Measurements from ENCODE around the gene IL1RAPL1. TPM values are rescaled to one million over a fixed set of nuclear protein-coding genes. Genes with fewer than 3 reads are reported as not detected.

Gene IL1RAPL1
- total RNA-seq: 1.2 and 1.7 TPM in 2 replicates

DNA sequence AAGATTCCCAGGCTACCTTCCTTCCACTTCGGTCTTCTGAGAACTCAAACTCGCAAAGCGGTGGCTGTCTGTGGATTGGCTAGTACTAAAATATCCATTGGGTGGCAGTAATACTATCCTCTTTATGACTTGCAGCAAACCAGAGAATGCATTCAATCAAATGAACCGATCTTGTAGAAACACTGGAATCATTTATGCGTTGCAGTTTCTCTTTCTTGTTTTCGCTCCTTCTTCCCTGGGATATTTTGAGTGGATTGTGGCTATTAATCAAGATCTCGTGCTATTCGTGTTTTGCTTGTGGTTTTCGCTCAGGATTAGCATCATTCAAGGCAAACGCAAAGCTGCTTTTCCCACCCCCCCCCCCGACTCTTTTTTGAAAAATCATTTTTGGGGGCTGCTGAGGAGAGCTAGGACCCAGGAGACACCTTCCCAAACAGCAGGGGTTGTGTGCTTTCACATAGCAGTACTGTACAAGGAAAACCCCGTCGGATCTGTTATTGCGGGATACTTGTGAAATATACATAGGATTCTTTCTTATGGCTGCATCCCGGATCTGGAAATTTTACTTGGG, at the start of gene IL1RAPL1:
IL1RAPL1 (plus strand) TSS at position 466 of the 571 bp plus-strand sequence.
- DNase-seq (ENCODE audit: extremely low read depth, low read depth, low spot score): peak; percentile 55

DNA sequence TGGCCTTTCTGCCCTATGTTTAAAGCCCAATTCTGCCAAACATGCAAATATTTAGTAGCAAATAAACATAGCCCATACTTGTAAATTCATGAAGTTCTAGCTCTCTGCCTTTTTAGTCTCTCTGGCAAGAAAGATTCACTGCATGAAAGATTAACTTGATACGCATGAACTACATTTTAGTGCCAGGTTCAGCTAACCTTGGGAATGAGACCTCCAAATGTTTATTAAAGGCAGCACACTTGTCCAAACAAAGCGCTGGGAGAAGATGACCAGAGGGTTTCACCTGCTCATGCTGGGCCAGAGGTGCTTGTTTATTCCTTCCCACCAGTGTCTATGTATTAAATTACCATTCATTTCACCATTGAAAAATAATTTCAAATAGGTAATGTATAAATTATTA, 44.5 kb upstream of the IL1RAPL1 start:
- no peak for DNase-seq (ENCODE audit: extremely low read depth, low read depth, low spot score)

DNA sequence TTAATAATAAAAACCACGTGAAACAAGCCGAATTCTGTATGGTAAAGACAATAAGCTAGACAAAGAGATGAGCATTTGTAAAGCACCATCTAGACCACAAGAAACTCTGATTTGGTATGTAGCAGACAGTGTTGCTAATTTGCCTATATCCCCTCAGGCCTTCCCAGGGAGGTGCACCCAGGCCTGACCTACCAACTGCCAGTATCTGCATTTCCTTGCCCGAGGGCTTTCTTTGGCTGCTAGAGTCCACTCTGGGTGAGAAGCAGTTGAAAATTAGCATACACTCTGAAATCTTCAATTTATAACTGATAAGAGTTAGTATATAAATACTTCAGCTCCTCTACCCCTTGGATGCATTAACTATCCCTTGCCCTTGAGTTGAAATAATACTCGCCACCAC, 37.4 kb upstream of the IL1RAPL1 start:
- no peak for DNase-seq (ENCODE audit: extremely low read depth, low read depth, low spot score)

DNA sequence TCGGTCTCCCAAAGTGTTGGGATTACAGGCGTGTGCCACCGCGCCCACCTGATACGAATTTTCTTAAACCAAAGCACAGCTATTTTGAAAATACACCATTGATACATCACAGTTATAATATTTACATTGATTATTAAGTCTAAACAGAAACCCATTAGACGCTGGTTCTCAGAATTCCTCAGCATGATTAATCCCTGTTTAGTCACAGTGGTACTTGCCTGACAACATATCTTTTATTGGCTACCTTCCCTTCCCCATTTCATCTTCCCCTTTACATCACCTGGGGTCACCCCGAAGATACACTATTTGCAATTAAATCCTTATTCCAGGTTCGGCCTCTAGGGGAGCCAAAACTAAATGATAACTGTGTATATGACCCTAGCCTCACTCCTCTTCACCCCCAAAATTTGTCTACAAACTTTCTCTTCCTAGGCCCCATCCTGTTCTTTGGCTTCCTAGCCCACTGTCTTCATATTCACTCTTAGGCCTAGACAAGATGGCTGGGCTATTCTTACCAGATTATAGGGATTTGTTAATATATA, 36.8 kb upstream of the IL1RAPL1 start:
- no peak for DNase-seq (ENCODE audit: extremely low read depth, low read depth, low spot score)

DNA sequence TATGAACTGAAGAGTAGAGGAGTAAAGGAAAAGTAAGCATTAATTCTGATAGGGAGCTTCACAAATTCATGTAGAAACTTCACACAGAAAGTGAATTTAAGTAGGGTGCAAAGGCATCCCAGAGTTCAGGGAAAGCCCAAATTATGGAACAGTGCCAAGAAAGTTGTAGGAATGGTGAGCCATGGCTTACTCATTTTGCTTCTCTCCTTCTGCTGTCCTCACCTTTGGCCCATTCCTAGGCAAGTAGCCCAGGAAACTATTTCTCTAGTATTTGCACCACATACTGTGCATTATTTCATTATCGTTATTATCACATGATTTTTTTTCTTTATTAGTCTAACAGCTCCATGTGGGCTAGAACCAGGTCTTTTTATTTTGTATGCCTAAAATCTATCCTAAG, 34.9 kb upstream of the IL1RAPL1 start:
- no peak for DNase-seq (ENCODE audit: extremely low read depth, low read depth, low spot score)

DNA sequence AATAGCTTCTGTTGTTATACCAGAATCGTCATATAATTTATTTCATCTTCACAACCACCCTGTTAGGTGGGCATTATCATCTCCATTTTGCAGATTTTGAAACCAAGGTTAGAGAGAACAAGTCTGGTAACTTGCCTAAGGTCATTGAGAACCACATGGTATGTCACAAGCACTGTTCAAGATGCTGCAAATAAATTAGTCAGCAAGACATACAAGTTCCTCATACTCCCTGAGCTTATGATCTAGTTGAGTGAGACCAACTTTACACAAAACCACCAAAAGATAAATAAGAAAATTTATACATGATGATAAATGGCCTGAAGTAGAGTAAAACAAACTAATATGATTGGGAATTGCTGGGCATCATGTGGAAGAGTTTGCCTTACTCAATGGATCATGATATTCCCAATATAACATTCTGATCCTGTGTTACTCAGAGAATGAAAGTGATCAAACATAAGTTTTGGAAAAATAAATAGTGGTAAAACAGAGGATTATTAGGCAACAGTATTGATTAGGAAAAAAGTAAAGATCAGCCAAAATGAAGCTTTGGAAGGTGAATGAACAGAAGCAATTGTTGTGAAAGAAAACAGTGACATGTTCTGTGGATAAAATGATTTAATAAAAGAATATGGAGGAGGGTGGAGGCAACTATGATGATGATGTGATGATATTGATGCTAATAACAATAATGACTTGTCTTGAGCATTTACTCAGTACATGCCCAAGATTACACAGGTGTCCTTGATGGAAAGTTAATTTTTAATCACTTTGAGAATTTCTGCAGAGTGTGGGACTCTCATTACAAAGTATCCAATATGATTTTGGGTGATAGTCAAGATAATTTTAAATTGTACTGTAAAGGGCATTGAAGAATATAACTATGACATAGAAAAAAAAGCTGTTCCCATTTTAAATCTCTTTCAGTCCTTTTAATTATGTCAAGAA, 34.1 kb upstream of the IL1RAPL1 start:
- no peak for DNase-seq (ENCODE audit: extremely low read depth, low read depth, low spot score)

GRCh38 chrX:28576117-28576516, 11.1 kb upstream of the IL1RAPL1 start:
- DNase-seq (ENCODE audit: extremely low read depth, low read depth, low spot score): no peak

GRCh38 chrX:28581522-28581921, 5.7 kb upstream of the IL1RAPL1 start:
- DNase-seq (ENCODE audit: extremely low read depth, low read depth, low spot score): no peak

GRCh38 chrX:28582511-28582910, 4.7 kb upstream of the IL1RAPL1 start:
- DNase-seq (ENCODE audit: extremely low read depth, low read depth, low spot score): no peak

- DNase-seq (ENCODE audit: extremely low read depth, low read depth, low spot score): no peak
Observed at GRCh38 chrX:28584025-28584424, 3.2 kb upstream of the IL1RAPL1 start.

GRCh38 chrX:28585767-28586166, 1.5 kb upstream of the IL1RAPL1 start:
- no peak for DNase-seq (ENCODE audit: extremely low read depth, low read depth, low spot score)

GRCh38 chrX:28586286-28586685, 960 bp upstream of the IL1RAPL1 start:
- DNase-seq (ENCODE audit: extremely low read depth, low read depth, low spot score): no peak

DNA sequence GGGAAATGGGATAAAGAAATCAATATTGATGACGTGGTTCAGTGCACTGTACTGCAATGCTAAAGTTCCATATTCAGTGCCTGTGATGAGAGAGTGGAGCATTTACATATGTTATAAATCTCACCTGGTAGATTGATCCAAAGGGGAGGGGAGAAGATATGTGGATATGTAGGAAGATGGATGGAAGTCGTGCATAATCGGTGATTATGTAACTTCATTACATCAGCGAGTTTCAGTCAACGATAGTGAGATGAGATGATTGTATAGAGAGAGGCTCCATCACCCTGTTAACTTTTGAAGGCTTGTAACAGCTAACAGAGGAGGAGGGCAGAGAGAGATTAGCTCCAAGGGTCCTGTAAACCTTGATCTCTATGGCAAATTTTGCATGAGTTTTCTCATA, 1.8 kb downstream of the IL1RAPL1 start:
- DNase-seq (ENCODE audit: extremely low read depth, low read depth, low spot score): no peak

DNA sequence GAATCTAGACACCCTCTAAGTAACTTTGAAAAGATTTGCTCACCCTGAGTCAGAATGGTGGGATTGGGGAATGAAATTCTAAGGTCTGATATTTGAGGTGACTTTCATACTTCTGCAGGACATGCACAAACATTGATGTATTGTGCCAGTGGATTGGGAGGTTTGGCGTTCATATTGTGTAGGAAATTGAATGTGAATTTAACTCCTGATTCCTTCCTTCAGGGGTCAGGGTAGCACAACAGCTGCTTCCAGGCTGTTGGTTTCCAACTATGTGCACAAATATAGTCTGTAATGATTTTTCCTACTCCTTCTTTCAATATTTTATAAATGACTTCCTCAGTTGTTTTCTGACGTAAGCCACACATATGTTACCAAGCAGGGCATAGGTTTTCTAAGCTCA, 3.1 kb downstream of the IL1RAPL1 start:
- peak; percentile 29 for DNase-seq (ENCODE audit: extremely low read depth, low read depth, low spot score)

GRCh38 chrX:28591542-28591941, 4.3 kb downstream of the IL1RAPL1 start:
- DNase-seq (ENCODE audit: extremely low read depth, low read depth, low spot score): no peak

- no peak for DNase-seq (ENCODE audit: extremely low read depth, low read depth, low spot score)
Observed at GRCh38 chrX:28595346-28595745, 8.1 kb downstream of the IL1RAPL1 start.

GRCh38 chrX:28599957-28600356, 12.7 kb downstream of the IL1RAPL1 start:
- DNase-seq (ENCODE audit: extremely low read depth, low read depth, low spot score): no peak

- DNase-seq (ENCODE audit: extremely low read depth, low read depth, low spot score): no peak
Observed at GRCh38 chrX:28609003-28609402, 21.8 kb downstream of the IL1RAPL1 start.

DNA sequence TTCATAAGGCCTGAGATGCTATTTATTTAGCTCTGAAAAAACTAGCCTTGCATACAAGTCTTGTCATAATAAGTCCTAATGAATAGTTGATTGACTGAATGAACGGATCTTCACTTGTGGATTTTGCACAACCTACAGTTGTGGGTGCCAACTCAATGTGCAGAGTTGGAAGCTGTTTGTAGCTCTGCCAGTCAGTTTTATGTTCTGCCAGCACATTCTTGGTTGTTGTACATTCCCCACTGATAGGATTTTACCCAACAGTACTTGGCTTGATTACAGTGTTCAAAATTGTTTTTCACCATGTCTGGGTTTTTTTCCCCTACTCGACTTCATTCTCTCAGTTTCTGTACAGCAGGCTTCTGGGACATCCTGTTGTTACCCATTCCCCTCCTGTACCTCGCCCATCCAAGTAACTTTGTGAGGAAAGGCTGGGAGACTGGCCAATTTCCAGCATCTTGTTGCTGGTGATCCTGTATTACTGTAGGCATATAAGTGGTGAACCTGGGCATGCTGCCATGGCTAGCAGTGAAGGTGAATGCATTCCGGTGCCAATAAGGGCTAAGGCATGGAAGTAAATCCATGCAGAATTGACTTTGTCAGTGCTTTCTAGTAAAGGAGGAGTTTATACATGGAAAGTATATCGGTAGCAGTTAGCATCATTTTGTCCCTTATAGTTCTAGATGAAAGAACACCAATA, 22.8 kb downstream of the IL1RAPL1 start:
- no peak for DNase-seq (ENCODE audit: extremely low read depth, low read depth, low spot score)

- no peak for DNase-seq (ENCODE audit: extremely low read depth, low read depth, low spot score)
Observed at GRCh38 chrX:28610746-28611145, 23.5 kb downstream of the IL1RAPL1 start.

GRCh38 chrX:28613558-28613957, 26.3 kb downstream of the IL1RAPL1 start:
- no peak for DNase-seq (ENCODE audit: extremely low read depth, low read depth, low spot score)
